Stimulated activated CD4-positive, alpha-beta T cell treated with anti-CD3 and anti-CD28 coated beads, Interleukin-4, amount 100 ng/mL, for 1 hour (primary cell): ENCODE measurements around the gene XPO5.
"Not testable (repeated sequence)": the region's sequence is repeated elsewhere in the genome, so short reads cannot be mapped to it uniquely, and the experiment has no call there.

Source experiments
- DNase-seq: peaks from one replicate; pipeline ENCODE4 v3.0.0-alpha.2; 2020

Gene XPO5

GRCh38 chr6:43516367-43516696 is 59.5 kb downstream of the XPO5 start:
- no peak for DNase-seq

GRCh38 chr6:43515808-43516207 is 60.0 kb downstream of the XPO5 start:
- no peak for DNase-seq

- no peak for DNase-seq
Observed at GRCh38 chr6:43511824-43512415, 63.9 kb downstream of the XPO5 start.

GRCh38 chr6:43510827-43511163 is 65.0 kb downstream of the XPO5 start:
- no peak for DNase-seq

GRCh38 chr6:43509984-43510826 is 65.6 kb downstream of the XPO5 start, which contains the start of gene LRRC73:
Gene LRRC73 (minus strand): TSS chr6:43510346. CDS start chr6:43509785, 561 bp downstream.
- peak; percentile 82 for DNase-seq

GRCh38 chr6:43509142-43509983 is 66.5 kb downstream of the XPO5 start:
- no peak for DNase-seq

- DNase-seq = no peak
Observed at GRCh38 chr6:43508481-43509141, 67.2 kb downstream of the XPO5 start.

GRCh38 chr6:43506667-43507471 is 69.0 kb downstream of the XPO5 start:
- peak; percentile 70 for DNase-seq

GRCh38 chr6:43506171-43506570 is 69.7 kb downstream of the XPO5 start:
- DNase-seq = no peak

GRCh38 chr6:43505718-43506117 is 70.1 kb downstream of the XPO5 start:
- DNase-seq = no peak

GRCh38 chr6:43504756-43505593 is 70.9 kb downstream of the XPO5 start:
- no peak for DNase-seq

GRCh38 chr6:43503443-43503842 is 72.4 kb downstream of the XPO5 start:
- DNase-seq = no peak

GRCh38 chr6:43502666-43503065 is 73.2 kb downstream of the XPO5 start:
- no peak for DNase-seq

GRCh38 chr6:43500921-43501320 is 74.9 kb downstream of the XPO5 start:
- DNase-seq = no peak

GRCh38 chr6:43499028-43499815 is 76.6 kb downstream of the XPO5 start:
- DNase-seq = no peak

- DNase-seq = not testable (repeated sequence)
Observed at GRCh38 chr6:43498291-43498690, 77.5 kb downstream of the XPO5 start.

- no peak for DNase-seq
Observed at GRCh38 chr6:43497689-43498088, 78.1 kb downstream of the XPO5 start.

GRCh38 chr6:43497129-43497396 is 78.8 kb downstream of the XPO5 start:
- no peak for DNase-seq

- DNase-seq = no peak
Observed at GRCh38 chr6:43496370-43497128, 79.3 kb downstream of the XPO5 start.

- DNase-seq = no peak
Observed at GRCh38 chr6:43495409-43495941, 80.4 kb downstream of the XPO5 start.
